CD4-positive, alpha-beta T cell treated with Interleukin-15 for 4 hours (primary cell): ENCODE measurements around the gene SAMD9.
A peak's percentile ranks its signal among the peaks of the same experiment; 100 is the strongest.
"Not testable (repeated sequence)": the region's sequence is repeated elsewhere in the genome, so short reads cannot be mapped to it uniquely, and the experiment has no call there.

Source experiments
- DNase-seq: peaks from one replicate; pipeline ENCODE4 v3.0.0-alpha.2; 2020; ENCODE audit warnings: low spot score

The SAMD9 gene

DNA sequence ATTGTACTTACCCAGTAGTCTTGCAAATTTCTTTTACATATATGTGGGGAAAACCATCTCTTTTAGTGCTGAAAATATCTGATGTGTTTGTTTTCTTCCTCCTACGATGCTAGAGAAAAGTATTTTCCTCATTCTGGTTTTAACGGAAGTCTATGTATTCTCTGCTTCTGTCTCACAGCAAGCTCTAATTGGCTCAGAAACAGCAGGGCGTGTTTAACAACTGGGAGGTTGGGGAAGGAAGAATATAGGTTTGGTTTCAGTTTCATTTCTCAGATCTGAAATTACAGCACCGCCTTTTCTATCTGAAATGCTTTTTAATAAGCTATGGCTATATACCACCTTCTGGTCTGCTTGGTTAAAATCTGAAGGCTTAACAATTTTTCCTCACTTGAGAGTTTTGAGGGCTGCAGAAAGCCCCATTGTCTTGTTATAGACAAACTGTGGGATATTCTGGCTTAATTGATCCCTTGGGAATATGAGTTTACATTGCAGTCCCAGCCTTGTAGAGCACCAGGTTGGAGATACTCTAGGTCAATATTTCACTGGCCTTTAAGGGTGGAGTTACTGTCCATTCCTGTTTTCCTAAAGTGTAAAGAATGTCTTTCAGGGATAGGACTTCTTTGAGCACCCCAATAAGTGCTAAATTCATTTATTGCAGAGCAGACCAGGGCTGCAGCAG, at the start of gene SAMD9:
Gene SAMD9, minus strand, starts transcription at position 128 of the 679 bp plus-strand sequence. CDS start 11,882 bp downstream, outside the sequence.
- DNase-seq: peak; percentile 80

DNA sequence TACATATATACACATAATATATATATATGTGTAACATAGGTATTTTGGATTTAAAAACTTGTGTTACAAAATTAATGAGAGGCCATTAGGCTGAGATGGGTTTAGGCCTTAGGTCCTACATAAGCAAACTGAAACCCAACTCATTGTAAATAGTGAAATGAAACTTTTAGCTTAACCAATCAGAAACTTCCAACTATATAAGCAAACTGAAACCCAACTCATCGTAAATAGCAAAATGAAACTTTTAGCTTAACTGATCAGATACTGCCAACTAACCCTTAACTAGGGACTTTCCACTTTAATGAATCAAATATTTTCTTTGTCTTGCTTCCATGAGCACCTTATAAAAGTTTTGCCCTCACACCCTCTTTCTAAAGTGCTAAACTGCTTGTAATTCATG, 47.7 kb upstream of the SAMD9 start:
- peak; percentile 26 for DNase-seq

DNA sequence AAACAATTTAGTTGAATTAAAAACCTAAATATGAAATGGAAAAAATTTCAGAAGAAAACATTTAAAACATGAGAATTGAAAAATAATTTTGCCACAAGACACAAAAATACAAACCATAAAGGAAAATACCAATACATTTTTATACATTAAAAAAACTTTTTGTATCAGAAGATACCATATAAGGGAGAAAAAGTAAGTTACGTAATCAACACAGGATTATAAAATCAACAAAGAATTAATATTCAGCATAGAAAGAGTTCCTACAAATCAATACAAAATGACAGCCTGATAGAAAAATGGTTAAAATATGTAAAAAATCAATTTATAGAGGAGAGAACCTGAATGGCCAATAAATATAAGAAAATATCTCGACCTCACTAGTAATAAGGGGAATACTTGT, 47.0 kb upstream of the SAMD9 start:
- DNase-seq: no peak

DNA sequence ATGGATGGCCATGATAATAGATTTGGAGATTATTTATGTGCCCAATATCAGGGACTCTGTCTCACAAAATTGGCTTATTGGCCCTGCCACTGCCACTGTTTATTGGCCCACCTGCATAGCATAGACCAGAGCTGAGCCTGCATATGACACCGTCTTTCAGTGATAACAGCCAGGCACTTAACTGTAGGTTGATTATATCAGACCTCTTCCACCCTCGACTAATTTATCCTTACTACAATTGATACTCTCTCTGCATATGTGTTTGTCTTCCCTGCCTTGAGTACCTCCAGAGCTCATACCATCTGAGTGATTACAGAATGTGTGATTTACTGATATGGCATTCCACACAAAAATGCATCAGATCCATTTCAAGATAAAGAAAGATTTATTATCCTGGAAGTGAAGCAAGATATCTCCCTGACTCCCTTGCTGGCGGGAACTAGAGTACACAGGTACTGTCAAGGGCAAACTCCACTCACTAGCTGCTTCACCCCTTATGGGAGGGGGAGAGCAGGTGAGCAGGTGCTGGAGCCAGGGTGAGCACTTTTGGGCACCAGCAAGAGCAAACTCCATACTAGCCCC, 43.5 kb upstream of the SAMD9 start:
- no peak for DNase-seq

DNA sequence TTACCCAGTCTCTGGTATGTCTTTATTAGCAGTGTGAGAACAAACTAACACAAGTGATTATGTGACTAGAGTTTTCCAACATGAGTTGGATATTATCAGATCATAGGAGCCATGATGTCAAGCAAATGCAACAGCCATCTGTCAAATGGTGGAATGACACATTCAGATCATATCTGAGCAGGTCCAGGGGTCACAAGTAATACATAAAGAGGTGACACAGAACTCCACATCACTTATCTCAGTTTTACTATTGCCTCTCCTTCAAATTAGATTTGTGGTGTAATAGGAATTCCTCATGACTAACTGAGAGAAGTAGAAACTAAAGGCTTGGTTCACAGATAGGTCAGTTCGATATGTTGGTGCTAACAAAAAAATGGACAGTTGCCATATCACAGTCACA, 42.6 kb upstream of the SAMD9 start:
- no peak for DNase-seq

DNA sequence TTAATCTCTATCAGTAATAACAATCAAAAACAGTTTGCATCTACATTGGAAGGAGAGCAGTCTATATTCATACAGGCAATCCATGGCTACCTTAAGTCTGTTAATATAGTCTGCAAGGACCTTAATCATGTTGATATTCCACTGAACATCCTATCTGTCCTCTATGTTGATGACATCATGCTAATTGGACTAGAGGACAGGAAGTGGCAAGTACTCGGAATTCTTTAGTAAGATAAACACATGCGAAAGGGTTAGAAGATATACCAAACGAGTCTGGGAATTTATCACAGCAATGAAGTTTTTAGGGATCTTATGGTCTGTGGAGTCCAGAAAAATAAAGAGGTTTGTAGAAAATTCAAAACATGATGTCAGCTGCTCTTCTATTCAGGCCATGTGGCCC, 41.7 kb upstream of the SAMD9 start:
- DNase-seq: no peak

DNA sequence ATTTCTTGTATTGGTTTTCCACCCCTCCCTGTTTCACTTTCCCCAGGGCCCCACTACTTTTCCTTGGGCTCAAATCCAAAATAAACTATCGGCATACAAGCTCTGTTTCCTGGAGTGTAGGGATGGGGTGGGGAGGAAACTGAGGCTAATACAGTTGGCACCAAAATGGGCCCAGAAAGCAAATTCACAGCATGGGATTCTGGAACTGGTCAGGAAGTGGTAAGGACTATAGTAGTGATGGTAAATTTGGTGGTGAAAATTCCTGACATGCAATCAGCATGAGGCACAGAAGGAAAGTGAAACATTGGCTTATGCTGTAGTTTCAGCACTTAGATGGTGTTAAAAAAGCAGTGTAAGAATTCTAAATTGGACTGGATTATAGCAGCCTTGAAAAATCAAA, 39.1 kb upstream of the SAMD9 start:
- DNase-seq: no peak

DNA sequence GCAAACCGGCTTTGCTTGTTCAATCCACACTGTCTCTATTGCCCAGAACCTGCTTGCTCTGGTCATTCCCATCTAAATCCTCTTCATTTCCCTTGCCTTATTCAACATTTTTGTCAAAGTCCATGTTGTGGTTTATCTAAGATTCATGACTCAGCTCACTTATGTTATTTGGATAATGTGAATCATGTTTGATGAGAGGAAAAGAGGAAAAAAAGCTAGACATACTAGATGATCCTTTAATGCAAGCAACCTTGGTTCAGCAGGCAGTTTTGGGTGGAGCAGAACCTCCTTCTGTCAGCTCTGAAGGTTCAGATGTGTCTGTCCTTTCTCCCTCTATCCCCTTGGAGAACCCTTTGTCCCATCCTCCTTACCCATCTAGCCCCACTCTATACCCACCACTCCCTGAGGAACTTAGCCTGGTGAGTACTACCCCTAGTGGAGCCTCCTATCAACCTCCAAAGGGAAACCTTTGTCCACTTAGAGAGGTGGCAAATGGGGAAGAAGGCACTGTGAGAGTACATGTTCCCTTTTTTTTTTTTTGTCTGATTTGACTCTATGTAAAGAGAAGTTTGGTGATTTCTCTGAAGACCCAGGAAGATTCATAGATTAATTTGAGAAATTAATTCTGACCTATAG, 32.5 kb upstream of the SAMD9 start:
- no peak for DNase-seq

DNA sequence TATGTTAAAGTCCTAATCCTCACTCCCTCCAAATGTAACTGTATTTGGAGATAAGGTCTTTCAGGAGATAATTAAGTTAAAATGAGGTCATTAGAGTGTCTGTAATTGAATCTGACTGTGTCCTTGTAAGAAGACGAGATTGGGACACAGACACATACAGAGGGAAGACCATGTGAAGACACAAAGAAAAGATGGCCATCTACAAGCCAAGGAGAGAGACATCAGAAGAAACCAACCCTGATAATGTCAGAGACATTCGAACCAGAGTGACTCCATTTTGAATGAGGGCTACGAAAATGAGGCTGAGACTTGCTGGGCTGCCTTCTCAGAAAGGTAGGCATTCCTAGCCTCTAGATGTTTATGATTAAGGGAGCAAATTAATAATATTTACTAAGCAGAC, 30.9 kb upstream of the SAMD9 start:
- DNase-seq: no peak

DNA sequence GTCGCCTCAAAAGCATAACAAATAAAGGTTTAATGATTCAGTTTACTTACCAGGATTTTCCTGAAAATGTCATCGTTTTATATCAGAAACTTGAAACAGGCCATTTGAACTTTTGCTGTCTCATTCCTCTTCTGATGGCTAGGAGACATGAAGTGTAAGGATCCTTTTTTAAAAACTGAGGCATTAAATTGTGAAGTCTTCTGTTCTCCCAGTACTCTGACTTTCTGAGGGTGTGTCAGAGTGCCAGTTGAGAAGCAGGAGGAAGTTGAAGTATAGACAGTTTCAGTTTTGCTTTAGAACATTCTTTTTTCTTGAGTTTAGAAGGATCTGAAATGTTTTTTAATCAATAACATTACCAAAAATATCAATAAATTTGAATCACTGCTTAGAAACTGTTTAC, 30.4 kb upstream of the SAMD9 start, which contains the start of gene SAMD9L:
Gene SAMD9L, minus strand, starts transcription at position 242 of the 400 bp plus-strand sequence. CDS start 12,414 bp downstream, outside the sequence.
- DNase-seq: peak; percentile 40

DNA sequence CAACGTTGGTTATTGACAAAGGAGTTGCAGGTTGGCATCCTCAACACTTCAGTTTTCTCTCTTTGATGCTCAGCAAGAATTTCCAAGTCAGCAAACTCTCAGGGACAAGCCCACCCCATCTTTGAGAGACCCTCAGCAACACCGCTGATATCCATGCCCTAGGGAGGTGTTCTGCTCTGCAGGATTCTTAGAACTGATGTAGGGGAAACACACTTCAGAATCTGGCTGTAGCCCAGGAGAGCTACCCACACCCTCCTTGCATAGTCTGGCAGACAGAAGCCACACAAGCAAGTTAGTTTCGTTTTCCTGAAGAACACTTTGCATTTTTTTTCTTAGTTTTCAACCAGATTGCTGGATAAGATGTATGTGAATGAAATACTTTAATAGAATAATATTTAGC, 29.6 kb upstream of the SAMD9 start:
- peak; percentile 65 for DNase-seq

DNA sequence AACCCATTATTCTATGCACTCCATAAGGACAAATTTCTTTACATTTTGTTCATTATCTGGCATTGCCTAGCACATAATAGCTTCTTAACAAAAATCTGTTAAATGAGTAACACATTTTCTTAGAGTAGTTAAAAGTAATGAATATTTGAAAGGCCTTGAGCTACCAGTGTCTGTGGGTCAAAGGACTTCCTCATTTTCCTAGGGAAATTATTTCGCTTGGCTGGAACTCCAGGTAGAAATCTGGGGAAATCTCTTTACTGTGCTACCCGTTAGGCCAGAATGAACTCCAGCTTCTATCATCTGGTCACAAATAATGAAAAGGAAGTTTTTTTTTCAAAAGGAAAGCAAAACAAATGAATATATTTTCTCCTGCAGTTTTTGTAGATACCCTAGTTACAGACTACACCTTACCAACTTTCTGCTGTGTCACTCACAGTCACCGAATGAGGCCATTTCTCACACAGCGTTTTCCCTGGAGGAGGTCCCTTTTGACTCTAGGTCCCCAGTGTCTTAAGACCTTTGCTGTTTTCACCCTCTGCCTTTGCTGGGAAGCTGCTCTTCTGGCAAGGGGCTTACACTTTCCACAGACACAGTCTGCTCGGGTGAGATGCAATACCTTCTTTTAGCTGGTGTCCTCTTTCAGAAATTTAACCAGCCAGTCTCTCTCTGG, 28.8 kb upstream of the SAMD9 start:
- peak; percentile 10 for DNase-seq

DNA sequence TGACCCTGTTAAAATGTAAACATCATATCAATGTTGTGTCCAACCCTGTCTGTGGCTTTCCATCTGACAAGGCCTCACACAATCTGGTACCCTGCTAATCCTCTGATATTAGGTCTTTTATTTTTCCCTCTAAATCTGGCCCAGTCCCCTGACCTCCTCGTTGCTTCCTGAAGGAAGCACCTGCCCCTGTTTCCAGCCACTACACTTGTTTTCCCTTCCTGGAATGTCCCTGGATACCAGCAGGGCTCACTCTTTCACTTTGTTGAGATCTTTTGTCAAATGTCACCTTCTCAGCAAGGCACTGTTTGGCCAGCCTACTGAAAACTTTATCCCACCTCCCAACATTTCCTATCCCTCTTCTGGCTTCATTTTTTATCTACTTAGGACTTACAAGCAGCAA, 28.3 kb upstream of the SAMD9 start:
- DNase-seq: no peak

DNA sequence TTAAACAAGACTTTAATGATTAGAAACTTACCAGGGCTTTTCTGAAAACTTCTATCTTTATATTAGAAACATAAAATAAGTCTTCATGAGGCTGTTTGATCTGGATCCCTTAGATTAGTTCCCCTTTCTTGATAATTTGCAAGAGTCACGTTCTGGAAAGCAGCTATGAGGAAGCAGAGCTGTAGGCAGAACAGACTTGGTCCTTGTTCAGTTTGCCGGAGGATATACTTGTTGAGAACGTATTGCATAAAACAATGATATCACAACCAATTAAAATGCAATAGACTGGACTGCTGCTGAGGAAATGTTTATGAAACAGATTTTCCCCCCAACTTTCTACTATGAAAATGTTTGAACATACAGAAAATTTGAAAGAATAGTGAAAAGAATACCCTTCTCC, 27.6 kb upstream of the SAMD9 start:
- DNase-seq: no peak

DNA sequence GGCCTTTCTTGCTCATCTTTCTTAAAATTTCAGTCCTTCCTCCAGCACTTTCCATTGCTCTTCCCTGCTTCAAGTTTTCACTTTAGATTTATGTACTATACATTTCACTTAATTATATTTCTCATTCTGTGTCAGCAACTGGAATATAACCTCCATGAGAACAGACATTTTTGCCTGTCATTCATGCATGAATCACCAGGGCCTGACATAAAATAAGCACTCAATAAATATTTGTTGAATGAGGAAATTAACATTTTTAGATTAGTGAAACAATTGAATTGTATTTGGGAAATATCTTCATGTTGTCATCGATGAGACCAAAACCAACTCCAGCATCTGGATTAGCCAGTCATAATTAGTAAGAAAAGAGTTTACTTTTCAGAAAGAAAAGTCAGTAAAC, 24.3 kb upstream of the SAMD9 start:
- no peak for DNase-seq

DNA sequence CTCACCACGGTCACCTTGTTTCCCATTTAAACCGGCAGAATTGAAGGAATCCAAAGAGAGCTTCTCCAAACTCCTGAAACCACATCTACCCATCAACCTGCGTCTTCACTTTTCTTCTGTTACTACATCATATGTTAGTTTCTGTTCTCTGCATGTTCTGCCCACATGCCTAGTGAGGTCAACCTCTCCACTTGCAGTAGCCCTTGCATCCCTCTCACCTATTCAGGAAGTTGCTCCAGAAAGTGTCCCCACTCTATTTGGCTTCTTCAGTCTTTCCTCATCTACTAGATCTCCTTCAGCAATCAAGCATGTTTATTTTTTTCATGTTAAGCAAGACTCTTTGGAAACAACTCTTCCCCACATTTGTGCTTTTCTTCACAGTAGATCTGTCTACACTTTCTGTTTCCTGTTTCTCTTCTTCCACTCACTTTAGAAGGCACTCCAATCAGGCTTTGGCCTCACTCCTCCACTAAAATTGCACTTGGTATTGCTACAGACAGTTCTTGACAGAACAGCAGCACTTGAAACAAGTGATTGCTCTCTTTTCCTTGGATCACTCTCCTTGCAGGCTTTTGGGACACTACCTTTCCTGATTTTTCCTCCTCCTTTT, 22.9 kb upstream of the SAMD9 start:
- no peak for DNase-seq

DNA sequence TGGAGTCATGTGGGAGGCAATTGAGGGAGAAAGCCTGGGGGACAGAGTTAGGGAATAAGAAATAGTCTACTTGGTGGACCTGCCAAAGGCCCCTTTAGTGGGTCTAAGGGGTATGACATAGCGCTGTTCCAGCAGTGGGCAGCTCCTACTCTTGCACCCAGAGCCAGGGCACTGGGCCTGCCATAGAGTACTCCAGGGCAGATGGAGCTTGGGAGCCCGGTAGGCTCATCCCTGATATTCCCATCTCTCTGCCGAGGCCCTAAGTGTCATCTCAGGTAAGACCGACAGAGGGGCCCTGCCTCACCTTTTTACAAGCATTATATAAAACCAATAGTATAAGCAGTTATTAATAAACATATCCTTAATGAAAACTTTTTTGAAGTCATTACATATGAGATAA, 20.8 kb upstream of the SAMD9 start:
- DNase-seq: no peak

DNA sequence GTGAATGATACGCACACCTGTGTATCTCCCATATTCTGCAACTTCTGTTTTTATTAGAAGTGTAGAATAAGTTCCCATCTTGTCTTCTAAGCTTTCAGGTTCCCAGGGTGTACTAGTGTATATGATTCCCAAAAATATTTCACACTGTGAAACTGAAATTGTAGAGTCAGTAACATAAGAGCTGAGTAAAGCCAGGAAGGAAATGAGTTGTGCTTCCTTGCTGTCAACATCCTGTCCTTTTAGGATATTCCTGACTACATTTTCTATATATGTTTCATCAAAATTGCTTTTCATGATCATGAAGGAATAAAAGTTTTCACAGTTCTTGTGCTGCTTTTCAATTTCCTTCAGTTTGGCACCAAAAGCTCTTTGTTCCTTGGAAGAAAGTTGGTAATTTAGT, 15.2 kb upstream of the SAMD9 start:
- no peak for DNase-seq

DNA sequence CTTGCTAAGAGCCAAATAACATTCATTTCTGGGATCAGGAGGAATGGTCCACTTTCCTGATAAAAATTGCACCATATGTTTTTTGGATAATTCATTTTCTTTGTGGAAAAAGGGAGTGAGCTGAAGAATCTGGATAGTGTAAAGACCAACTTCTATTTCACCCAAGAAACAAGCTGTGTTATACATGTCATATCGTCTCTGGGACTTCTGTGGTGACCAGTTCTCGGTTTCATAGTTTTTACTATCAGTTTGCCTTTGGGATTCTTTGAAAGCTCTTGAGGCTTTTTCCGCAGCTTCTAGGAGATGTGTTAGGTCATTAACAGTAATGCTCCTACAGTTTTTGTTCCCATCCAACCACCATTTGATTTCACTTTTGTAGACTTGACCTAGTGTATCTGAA, 14.4 kb upstream of the SAMD9 start:
- no peak for DNase-seq

DNA sequence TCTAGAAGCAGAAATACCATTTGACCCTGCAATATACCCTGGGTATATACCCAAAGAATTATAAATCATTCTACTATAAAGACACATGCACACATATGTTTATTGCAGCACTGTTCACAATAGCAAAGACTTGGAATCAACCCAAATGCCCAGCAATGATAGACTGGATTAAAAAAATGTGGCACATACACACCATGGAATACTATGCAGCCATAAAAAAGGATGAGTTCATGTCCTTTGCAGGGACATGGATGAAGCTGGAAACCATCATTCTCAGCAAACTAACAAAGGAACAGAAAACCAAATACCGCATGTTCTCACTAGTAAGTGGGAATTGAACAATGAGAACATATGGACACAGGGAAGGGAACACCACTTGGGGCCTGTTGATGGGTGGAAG, 9.2 kb upstream of the SAMD9 start:
- DNase-seq: not testable (repeated sequence)

DNA sequence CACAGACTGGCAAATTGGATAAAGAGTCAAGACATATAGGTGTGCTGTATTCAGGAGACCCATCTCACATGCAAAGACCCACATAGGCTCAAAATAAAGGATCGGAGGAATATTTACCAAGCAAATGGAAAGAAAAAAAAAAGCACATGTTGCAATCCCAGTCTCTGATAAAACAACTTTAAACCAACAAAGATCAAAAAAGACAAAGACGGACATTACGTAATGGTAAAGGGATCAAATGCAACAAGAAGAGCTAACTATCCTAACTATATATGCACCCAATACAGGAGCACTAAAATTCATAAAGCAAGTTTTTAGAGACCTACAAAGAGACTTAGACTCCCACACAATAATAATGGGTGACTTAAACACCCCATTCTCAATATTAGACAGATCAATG, 5.8 kb upstream of the SAMD9 start:
- not testable (repeated sequence) for DNase-seq
